AG08395 (cell line): ENCODE results near the gene WDR35.
"Not testable (repeated sequence)": the region's sequence is repeated elsewhere in the genome, so short reads cannot be mapped to it uniquely, and the experiment has no call there.

ENCODE experiments used
- DNase-seq: peaks from one replicate; pipeline ENCODE4 v3.0.0; 2012; ENCODE audit warnings: mixed read lengths, low spot score

The WDR35 gene

GRCh38 chr2:19894134-19894792 is 95.6 kb downstream of the WDR35 start:
- no peak for DNase-seq

GRCh38 chr2:19893520-19894133 is 96.3 kb downstream of the WDR35 start:
- peak; percentile 53 for DNase-seq

DNA sequence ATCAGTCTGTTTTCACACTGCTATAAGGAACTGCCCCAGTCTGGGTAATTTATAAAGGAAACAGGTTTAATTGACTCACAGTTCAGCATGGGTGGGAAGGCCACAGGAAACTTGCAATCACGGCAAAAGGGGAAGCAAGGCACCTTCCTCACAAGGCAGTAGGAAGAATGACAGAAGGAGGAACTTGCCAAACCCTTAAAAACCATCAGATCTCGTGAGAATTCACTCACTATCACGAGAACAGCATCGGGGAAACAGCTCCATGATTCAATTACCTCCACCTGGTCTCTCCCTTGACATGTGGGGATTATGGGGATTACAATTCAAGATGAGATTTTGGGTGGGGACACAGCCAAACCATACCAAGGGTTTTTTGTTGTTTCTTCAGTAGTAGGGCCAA is 97.9 kb downstream of the WDR35 start:
- not testable (repeated sequence) for DNase-seq

DNA sequence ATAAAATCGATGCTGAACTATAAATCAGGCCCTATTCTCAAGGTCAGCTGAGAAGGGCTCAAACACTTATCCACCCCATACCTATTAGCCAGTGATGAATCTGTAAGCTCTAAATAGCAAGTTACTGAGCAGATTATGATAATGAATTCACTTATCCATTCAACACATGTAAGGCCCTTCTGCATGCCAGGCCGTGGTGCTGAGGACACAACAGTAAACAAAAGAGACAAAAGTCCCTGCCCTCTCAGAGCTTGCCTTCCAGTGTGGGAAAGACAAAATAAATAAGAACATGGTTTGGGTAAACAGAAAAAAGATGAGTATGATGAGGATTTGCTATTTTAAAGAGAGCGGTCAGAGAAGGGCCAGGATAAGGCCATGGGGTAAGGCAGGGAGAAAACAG is 99.8 kb downstream of the WDR35 start:
- no peak for DNase-seq

DNA sequence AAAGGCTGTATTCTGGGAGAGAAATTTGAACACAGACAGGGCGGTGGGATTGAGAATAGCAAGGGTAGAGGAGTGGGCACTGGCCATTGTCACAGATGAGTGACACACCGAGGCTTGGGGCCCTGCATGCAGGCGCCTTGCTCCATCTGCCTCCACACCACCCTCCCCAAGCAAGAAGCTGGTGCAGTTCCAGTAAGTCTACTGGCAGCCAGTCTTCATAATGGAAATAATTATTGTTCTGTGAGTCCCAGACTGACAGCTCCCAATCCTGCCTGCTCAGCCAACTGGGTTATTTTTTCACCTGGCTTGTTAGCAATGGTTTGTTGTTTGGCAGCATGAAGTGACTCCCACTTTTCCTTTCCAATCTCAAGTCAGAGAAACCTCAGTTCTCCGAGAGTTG is 101.1 kb downstream of the WDR35 start:
- no peak for DNase-seq

DNA sequence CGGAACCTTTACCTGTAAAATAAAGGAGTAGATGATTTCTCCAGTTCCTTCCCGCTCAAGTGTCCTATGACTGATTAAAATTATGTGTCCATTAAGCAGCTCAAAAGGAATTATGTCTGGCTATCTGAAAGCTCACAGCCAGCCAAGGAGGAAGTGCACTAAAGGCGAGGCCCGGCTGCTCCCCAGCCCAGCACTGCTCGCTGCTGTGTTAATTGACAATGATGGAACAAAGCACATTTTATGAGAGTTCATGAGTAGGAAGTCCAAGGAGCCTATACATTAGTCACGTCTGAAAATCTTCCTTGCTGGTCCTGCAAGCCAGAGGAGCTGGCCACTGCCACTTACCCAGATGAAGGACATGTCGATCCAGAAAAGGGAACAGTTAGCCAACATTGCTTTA is 102.4 kb downstream of the WDR35 start:
- DNase-seq = no peak

DNA sequence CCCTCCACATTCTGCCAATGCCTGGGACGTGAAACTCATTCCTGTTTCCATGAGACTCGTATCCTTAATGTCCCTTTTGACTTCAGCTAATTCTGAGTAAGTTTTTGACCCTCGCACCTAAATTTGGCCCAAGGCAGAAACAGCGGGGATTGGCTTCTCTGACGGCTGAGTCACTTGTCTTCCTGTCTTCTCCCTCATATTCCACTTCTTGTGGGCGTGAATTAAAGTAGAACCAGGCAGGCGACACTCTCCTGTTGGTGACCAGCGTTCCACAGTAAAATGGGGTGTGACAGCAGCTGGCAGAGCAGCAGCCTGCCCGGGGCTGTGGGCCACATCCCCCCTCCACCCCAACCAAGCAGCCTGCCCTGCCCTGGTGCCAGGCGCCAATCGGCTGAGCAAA is 103.6 kb downstream of the WDR35 start:
- no peak for DNase-seq

- no peak for DNase-seq
These were observed 104.1 kb downstream of the WDR35 start for GRCh38 chr2:19885791-19886190.

GRCh38 chr2:19883971-19884720 is 105.8 kb downstream of the WDR35 start:
- no peak for DNase-seq

- DNase-seq = no peak
These were observed 106.4 kb downstream of the WDR35 start for GRCh38 chr2:19883486-19883885.

DNA sequence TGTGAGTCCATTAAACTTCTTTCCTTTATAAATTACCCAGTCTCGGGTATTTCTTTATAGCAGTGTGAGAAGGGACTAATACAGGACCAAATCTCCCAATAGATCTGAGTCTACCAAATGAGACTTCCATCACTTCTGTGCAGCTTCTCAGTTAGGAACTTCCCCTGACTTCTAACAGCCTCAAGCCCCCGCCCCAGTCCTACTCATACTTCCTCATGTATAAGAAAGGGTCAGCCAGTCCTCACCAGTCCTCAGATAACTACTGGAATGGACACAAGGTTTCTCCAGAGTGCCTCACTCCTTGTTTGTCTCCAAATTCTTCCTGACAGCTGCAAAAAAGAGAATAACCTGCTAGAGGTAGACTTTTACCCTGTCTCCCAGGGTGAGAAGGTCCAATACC is 107.6 kb downstream of the WDR35 start:
- no peak for DNase-seq

DNA sequence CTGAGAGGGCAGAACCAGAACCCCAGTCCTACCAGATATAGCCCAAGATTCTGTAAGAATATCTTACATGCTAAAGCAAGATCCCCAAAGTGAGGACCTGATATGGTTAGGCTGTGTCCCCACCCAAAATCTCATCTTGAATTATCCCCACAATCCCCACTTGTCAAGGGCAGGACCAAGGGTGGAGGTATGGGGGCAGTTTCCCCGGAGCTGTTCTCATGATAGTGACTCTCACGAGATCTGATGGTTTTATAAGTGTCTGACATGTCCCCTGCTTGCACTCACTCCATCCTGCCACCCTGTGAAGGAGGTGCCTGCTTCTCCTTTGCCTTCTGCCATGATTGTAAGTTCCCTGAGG is 108.0 kb downstream of the WDR35 start:
- DNase-seq = no peak

GRCh38 chr2:19881221-19881907 is 108.5 kb downstream of the WDR35 start:
- no peak for DNase-seq

DNA sequence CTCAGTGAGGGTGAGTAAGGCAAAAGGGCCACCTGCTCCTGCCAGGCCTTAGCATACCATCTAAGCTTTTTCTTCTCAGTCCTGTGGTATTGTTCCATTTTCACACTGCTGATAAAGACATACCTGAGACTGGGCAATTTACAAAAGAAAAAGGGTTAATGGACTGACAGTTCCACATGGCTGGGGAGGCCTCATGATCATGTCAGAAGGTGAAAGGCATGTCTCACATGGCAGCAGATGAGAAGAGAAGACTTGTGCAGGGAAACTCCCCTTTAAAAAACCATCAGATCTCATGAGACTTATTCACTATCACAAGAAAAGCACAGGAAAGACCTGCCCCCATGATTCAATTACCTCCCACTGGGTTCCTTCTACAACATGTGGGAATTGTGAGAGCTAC is 109.7 kb downstream of the WDR35 start:
- not testable (repeated sequence) for DNase-seq

- DNase-seq = no peak
These were observed 110.8 kb downstream of the WDR35 start for GRCh38 chr2:19879120-19879519.

DNA sequence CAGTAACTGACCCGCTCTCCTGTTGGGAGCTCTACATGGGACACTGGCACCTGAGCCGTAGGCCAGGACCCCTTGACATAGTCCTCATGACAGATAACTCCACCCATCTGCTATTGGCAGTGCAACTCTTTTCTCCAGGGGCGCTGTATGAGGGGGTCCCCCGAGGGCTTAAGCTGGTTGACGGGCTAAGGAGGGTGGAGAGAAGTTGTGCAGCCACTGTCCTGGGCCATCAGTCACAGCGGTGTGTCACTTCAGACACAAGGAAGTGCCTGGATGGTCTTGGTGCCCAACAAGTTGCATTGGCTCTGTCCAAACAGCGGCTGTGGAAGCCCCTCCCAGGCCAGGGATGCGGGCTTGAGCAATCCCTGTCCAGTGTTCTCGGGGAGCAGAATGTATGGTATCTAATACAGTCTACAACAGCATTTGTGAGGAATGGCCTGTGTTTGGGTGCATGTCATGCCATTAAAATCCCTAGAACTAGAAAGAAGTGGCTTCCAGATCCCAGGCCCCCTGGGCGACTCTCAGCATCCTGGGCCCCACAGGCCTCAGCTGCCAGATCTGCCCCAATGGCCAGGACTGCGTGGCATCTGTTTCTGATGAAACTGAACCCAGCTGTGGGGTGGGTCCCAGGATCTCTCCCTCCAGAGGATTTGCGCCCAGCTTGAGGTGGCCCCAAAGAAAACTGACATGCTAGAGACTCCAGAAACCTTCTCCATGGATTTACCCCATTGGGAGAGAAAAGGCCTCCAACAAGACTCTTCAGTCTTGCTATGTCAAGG is 111.4 kb downstream of the WDR35 start:
- no peak for DNase-seq

DNA sequence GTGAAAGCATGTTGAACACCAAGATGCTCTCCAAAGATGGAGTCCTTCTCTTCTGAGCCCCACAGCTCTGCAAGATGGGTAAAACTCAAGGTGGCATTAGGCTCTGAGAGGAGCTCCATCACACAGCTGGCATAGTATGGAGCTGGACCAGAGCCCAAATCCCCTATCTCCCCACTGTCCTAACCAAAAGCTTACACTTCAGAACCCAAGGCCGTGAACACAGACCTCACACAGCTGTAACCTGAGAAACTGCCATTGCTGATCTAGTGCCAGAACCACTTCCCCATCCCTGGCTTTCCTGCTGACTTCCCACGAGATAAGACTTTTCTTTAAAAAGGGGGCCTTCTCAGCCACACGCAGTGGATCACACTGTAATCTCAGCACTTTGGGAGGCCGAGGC is 113.2 kb downstream of the WDR35 start:
- no peak for DNase-seq

- no peak for DNase-seq
These were observed 114.6 kb downstream of the WDR35 start for GRCh38 chr2:19875280-19875679.

GRCh38 chr2:19874726-19875125 is 115.2 kb downstream of the WDR35 start:
- no peak for DNase-seq

GRCh38 chr2:19873014-19873413 is 116.9 kb downstream of the WDR35 start:
- DNase-seq = no peak

GRCh38 chr2:19872302-19872701 is 117.6 kb downstream of the WDR35 start:
- DNase-seq = no peak

DNA sequence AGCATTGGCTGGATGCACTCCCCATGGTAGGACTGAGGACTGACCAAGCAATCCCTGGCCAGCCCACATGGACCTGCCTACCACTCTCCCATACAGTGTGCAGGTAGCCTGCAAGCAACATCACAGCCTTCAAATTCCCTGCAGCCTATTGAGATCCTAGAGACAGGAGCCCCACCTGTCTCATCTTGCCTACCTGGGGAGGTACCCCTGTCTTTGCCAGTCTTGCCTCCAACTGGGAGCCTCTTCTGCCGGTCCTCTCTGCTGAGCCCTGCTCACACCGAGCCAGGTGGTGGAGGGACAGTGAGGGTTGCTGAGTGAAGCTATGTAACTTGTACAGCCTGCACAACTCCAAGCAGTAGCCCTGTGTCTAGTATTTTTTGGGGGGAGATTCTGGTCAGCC is 118.1 kb downstream of the WDR35 start:
- no peak for DNase-seq
